SHP77 (cell line): ENCODE data around the gene BLMH.

Experiments
- DNase-seq, 2 experiments: peaks; one replicate each; lab custom pipeline; 2025; lab: John Stamatoyannopoulos, UW

Gene BLMH, protein sequence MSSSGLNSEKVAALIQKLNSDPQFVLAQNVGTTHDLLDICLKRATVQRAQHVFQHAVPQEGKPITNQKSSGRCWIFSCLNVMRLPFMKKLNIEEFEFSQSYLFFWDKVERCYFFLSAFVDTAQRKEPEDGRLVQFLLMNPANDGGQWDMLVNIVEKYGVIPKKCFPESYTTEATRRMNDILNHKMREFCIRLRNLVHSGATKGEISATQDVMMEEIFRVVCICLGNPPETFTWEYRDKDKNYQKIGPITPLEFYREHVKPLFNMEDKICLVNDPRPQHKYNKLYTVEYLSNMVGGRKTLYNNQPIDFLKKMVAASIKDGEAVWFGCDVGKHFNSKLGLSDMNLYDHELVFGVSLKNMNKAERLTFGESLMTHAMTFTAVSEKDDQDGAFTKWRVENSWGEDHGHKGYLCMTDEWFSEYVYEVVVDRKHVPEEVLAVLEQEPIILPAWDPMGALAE

GRCh38 chr17:30291543-30292285 is at the start of gene BLMH:
TSS of gene BLMH (minus strand) at chr17:30291944. CDS start at chr17:30291819, 125 bp downstream.
- DNase-seq: peak; percentile 31 to 41

DNA sequence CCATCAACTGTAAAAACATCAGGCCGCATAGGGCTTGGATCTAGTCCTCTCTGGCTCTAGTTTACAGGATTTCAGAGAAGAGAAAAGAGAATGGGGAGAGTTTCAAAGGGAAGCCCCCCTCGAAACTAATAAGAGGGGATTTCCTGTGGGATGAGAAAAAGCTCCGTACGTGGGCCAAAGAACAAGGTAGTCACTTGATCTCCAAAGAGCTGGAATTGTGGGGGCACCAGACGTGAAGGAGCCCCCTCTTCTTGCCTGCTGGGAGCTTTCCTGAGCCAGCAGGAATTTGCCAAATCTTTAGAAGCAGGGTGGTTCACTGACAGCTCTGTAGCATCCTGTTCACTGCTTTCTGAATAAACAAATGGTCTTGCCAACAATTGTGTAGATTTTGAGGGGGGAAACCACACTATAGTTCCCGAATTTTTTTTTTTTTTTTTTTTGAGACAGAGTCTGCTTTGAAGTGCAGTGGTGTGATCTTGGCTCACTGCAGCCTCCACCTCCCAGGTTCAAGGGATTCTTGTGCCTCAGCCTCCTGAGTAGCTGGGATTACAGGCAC is 49.1 kb upstream of the BLMH start:
- no peak for DNase-seq

DNA sequence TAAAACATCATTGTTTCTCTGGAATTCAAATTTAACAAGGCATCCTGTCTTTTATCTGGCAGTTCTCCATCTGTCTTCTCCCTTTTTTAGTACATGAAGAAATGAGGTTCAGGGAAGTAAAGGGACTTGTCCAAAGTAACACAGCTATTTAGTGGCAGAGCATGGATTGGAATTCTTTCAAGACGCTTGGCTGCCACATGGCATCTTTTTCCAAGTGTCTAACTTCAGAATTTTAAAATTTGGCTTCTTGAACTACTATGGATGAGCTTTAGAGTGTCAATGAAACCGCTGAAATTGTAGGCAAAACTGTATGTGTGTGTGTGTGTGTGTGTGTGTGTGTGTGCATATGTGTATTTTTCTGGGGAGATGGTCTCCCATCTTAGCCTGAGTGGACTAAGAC is 47.3 kb upstream of the BLMH start:
- DNase-seq: no peak

- DNase-seq: no peak
Measured at GRCh38 chr17:30337393-30337999, 45.8 kb upstream of the BLMH start.

- peak; percentile 54 to 77 for DNase-seq
Measured at GRCh38 chr17:30336369-30337171, 44.8 kb upstream of the BLMH start.

- no peak for DNase-seq
Measured at GRCh38 chr17:30334421-30334820, 42.7 kb upstream of the BLMH start.

GRCh38 chr17:30333503-30334360 is 42.0 kb upstream of the BLMH start, which contains the start of gene TMIGD1:
TSS of gene TMIGD1 (minus strand) at chr17:30334057. CDS start at chr17:30332133, 1,924 bp downstream.
- no peak for DNase-seq

GRCh38 chr17:30332057-30332542 is 40.4 kb upstream of the BLMH start:
- DNase-seq: no peak

GRCh38 chr17:30326809-30327208 is 35.1 kb upstream of the BLMH start:
- peak in 1 of 2 experiments; percentile 19 for DNase-seq

- DNase-seq: no peak
Measured at GRCh38 chr17:30324723-30325122, 33.0 kb upstream of the BLMH start.

GRCh38 chr17:30323895-30324319 is 32.2 kb upstream of the BLMH start:
- peak in 1 of 2 experiments; percentile 6 for DNase-seq

GRCh38 chr17:30323262-30323894 is 31.6 kb upstream of the BLMH start:
- peak in 1 of 2 experiments; percentile 17 for DNase-seq

DNA sequence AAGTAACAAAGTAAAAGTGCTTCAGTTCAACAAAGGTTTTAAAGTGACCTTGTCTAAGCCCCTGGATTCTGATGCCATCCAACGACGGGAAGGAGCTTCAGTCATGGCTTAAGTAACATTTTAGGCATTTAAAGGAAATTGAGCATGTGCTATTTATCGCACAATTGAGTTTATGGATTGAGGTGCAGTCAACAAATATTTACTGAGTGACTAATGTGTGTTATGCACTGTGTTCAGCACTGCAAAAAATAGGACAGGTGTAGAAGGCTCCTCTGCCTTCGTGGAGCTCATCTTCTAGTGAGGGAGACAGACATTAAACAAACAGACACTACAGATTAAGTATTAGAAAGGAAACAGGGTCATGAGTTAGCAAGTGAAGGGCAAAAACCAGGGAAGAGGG is 29.6 kb upstream of the BLMH start:
- peak; percentile 11 to 17 for DNase-seq

DNA sequence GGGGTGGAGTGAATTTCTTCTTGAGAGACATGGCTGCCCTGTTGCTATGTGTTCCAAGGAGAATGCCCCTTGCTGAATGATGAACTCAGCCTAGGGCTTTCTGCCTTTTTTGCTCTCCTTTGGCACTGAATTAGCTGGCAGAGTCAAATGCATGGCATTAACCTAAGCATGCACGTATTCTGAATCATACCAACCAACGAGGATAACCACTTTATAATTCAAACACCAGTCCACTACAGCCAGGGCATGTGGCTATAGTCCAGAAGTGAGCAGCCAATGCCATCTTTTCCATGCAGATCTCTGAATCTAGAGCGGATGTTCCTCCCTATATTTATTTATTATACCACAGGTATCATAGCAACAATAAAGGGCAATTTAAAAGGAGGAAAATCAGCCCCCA is 26.4 kb upstream of the BLMH start:
- DNase-seq: no peak

- DNase-seq: no peak
Measured at GRCh38 chr17:30316736-30317135, 25.0 kb upstream of the BLMH start.

DNA sequence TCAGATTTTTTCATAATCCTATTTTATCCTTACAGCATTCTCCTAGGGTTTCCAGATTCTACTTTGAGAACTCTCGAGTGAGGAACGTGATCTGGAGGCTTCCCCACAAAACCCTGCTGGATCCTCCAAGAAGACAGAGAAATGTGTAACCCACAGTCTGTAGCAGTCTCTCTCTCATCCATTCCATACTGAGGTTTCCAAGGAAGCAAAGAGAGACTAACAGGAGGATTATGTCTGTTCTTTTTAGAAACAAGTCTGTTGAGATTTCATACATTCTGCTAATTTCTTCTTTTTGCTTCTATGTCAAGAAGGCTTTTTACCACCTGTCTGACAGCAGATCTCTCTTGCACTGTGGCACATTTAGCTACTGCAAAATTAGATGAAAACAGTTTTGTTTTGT is 23.4 kb upstream of the BLMH start:
- DNase-seq: no peak

DNA sequence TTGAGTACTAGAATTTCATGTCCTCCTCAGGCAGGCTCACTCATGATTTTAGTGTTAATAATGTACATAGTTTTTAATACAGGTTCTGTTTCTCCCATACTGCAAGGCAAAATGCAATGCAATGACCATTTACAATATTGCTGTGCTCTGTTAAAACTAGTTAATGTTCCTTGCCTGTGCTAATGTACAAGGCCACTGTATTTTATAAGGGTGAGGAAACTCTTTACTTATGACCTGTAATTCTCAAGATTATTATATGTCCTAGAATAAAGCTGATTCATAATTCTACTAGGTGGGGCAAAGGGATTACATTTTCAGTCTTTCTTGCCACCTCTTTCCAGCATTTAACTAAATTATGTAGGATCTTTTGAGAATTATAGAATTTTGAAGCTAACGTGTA is 22.7 kb upstream of the BLMH start:
- no peak for DNase-seq

DNA sequence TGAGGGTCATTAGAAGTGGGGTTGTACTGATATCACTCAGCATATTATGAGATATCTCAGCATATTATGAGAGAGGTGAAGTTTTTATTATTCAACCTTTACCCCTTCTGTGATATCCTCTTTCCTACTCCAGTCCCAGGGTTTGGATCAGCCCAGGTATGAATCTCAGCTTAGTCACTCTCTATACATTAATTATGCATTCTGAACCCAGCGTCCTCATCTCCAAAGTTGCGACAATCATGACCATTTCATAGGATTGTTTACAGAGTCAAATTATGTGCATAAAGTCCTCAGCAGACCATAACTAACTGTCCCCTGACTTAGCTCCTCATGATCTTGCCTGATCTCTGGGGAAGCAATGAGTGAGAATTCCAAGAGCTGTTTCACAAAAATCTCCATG is 20.5 kb upstream of the BLMH start:
- no peak for DNase-seq

DNA sequence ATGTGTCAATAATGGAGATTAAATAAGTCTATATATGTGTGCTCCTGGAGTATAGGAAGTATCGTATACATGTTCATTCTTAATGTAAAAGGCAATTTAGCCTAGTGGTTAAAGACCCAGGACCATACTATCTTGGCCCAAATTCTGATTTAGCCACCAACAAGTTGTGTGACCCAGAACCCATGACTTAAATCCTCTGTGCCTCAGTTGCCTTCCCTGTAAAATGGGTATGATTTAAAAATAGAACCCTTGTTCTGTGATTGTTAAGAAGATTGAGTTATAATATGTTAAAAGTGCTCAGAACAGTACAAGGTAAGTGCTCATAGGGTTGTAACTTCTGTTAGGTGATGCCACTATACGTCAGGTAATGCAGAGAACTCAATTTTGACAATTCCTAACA is 18.8 kb upstream of the BLMH start:
- DNase-seq: no peak

GRCh38 chr17:30309591-30309990 is 17.8 kb upstream of the BLMH start:
- DNase-seq: no peak
